HepG2 (cell line): ENCODE measurements around the gene C20orf96. TPM values are rescaled to one million over a fixed set of nuclear protein-coding genes. Genes with fewer than 3 reads are reported as not detected.

Experiments used
- CEBPG ChIP-seq: IDR thresholded peaks from 2 replicates; pipeline ENCODE4 v1.6.1; 2016
- PBX2 ChIP-seq: IDR thresholded peaks from 2 replicates; pipeline ENCODE4 v1.6.1; 2016; ENCODE audit warnings: control low read depth
- PRDM10 ChIP-seq: sonication (generic); formaldehyde crosslinking; IDR thresholded peaks from 2 replicates; pipeline ENCODE4 v1.4.0; 2020; ENCODE audit warnings: low read depth, missing genetic modification reagents
- RBFOX2 ChIP-seq: fragments of 200-400 bp; formaldehyde crosslinking; IDR thresholded peaks from 2 replicates; pipeline ENCODE4 v1.6.1; 2017; ENCODE audit warnings: low read depth, mild to moderate bottlenecking, low read length
- RXRB ChIP-seq: IDR thresholded peaks from 2 replicates; pipeline ENCODE4 v1.6.1; 2016; ENCODE audit warnings: borderline replicate concordance, missing genetic modification reagents, missing compliant biosample characterization
- SMAD1 ChIP-seq: sonication (generic); formaldehyde crosslinking; IDR thresholded peaks from 2 replicates; pipeline ENCODE4 v1.4.0; 2020; ENCODE audit warnings: missing genetic modification reagents, low read depth, mild to moderate bottlenecking, borderline replicate concordance
- SNAPC4 ChIP-seq: sonication (generic); formaldehyde crosslinking; IDR thresholded peaks from 2 replicates; pipeline ENCODE4 v1.4.0; 2020; ENCODE audit warnings: mild to moderate bottlenecking, missing genetic modification reagents
- TEF ChIP-seq: sonication (generic); formaldehyde crosslinking; IDR thresholded peaks from 2 replicates; pipeline ENCODE4 v1.5.0; 2020; ENCODE audit warnings: missing genetic modification reagents
- ZBTB39 ChIP-seq: sonication (generic); formaldehyde crosslinking; IDR thresholded peaks from 2 replicates; pipeline ENCODE4 v1.5.0; 2020; ENCODE audit warnings: missing genetic modification reagents
- ZBTB7A ChIP-seq: sonication (generic); formaldehyde crosslinking; IDR thresholded peaks from 2 replicates; pipeline ENCODE4 v1.8.0; 2022; ENCODE audit warnings: mild to moderate bottlenecking, missing genetic modification reagents
- ZFP36 ChIP-seq: fragments of 150-350 bp; IDR thresholded peaks from 2 replicates; pipeline ENCODE4 v1.6.1; 2018; ENCODE audit warnings: borderline replicate concordance, low read length, low read depth; ENCODE audit not compliant: partially characterized antibody
- ZFP41 ChIP-seq: sonication (generic); formaldehyde crosslinking; IDR thresholded peaks from 2 replicates; pipeline ENCODE4 v1.4.0; 2020; ENCODE audit warnings: mild to moderate bottlenecking, missing genetic modification reagents, borderline replicate concordance
- ZNF317 ChIP-seq: sonication (generic); formaldehyde crosslinking; IDR thresholded peaks from 2 replicates; pipeline ENCODE4 v1.5.0; 2020; ENCODE audit warnings: mild to moderate bottlenecking, missing genetic modification reagents
- ZNF768 ChIP-seq: sonication (generic); formaldehyde crosslinking; IDR thresholded peaks from 2 replicates; pipeline ENCODE4 v1.4.0; 2020; ENCODE audit warnings: missing genetic modification reagents
- polyA plus RNA-seq, 8 experiments: library from polyadenylated mRNA; depleted of rRNA in 3 of 8; stranded (reverse) in 7 of 8; unstranded in 1 of 8; fragments of >200 nt; fragmentation: Illumina TruSeq in 4 of 8; extraction: Trizol in 4 of 8; gene quantifications; 2 replicates each; pipeline versions ENCODE4 v1.2.1 to v1.2.3, GENCODE V29; 2011 to 2016; ENCODE audit warnings: low read depth in 4 of 8, missing spikeins in 1 of 8, mixed read lengths in 1 of 8; ENCODE audit not compliant: insufficient read depth in 1 of 8
- total RNA-seq, 5 experiments: library from RNA; depleted of rRNA; stranded (reverse); fragments of >200 nt; fragmentation: Illumina TruSeq; extraction: Trizol; gene quantifications; 2 replicates each; pipeline ENCODE4 v1.2.3, GENCODE V29; 2016; ENCODE audit warnings: low read depth in 1 of 5

Gene C20orf96
- total and polyA plus RNA-seq, 2 of the 13 experiments (the other 11 are each of a cell fraction or from before 2014, with no cell fraction given) = 3.8 to 20.6 TPM

- TF ChIP-seq PRDM10 (peak; percentile 32; the same call in 1 of the 2 replicates), ZNF317 (CRISPR knock-in tag) (0 out of 2 replicates have a peak, but pooled peaks have one; percentile 52), RBFOX2 (peak; percentile 89), SNAPC4 (CRISPR knock-in tag) (peak; percentile 71; the same call in 1 of the 2 replicates), ZFP36 (no peak), RXRB (peak; percentile 34; the same call in 1 of the 2 replicates), ZNF768 (CRISPR knock-in tag) (peak; percentile 46; the same call in 1 of the 2 replicates), ZBTB7A (no peak), SMAD1 (peak; percentile 11; the same call in 1 of the 2 replicates), PBX2 (no peak), ZBTB39 (CRISPR knock-in tag) (no peak), ZFP41 (CRISPR knock-in tag) (no peak), TEF (CRISPR knock-in tag) (no peak; the same call in 1 of the 2 replicates), CEBPG (0 out of 2 replicates have a peak, but pooled peaks have one; percentile 2)
These were observed 34.7 kb upstream of the C20orf96 start, which contains the start of gene SOX12 (continued) for GRCh38 chr20:325045-325888.
